ENCODE measurements around the gene PDXDC1.
"Not testable (repeated sequence)": the region's sequence is repeated elsewhere in the genome, so short reads cannot be mapped to it uniquely, and the experiment has no call there.

DNA sequence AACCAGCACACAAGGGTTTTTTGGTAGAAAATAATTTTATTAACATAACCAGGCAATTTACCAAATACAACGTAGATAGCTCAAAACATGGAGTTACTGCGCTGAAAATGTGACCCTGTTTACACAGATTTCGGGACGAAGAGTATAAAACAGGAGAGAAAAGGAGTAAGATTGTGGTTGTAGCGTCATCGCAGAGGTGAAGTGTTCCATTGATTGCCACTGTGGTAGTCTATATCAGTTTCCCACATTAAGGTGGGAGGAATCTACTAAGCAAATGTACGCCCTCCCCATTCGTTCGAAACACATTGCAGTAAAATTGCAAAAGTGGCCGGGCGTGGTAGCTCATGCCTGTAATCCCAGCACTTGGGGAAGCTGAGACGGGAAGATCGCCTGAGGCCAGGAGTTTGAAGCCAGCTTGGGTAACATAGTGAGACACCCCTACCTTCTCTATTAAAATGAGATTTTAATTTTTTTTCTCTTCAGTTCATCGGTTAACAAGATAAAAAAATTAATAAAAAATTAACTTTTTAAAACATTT lies 972 bp upstream of the PDXDC1 start:
- TF ChIP-seq, protein P1, sequence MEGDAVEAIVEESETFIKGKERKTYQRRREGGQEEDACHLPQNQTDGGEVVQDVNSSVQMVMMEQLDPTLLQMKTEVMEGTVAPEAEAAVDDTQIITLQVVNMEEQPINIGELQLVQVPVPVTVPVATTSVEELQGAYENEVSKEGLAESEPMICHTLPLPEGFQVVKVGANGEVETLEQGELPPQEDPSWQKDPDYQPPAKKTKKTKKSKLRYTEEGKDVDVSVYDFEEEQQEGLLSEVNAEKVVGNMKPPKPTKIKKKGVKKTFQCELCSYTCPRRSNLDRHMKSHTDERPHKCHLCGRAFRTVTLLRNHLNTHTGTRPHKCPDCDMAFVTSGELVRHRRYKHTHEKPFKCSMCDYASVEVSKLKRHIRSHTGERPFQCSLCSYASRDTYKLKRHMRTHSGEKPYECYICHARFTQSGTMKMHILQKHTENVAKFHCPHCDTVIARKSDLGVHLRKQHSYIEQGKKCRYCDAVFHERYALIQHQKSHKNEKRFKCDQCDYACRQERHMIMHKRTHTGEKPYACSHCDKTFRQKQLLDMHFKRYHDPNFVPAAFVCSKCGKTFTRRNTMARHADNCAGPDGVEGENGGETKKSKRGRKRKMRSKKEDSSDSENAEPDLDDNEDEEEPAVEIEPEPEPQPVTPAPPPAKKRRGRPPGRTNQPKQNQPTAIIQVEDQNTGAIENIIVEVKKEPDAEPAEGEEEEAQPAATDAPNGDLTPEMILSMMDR (IDR thresholded peaks at IDR 0.05; ENCODE audit: low read depth, low read length) = not testable (repeated sequence)
- not testable (repeated sequence) for TF ChIP-seq EZH2phosphoT487 (IDR thresholded peaks at IDR 0.05; ENCODE audit: low read depth)

All from OCI-LY3 (cell line).